ENCODE measurements around the gene PRR19.

- no peak for TF ChIP-seq POLR2A (IDR thresholded peaks at IDR 0.05)
- TF ChIP-seq, protein P1, sequence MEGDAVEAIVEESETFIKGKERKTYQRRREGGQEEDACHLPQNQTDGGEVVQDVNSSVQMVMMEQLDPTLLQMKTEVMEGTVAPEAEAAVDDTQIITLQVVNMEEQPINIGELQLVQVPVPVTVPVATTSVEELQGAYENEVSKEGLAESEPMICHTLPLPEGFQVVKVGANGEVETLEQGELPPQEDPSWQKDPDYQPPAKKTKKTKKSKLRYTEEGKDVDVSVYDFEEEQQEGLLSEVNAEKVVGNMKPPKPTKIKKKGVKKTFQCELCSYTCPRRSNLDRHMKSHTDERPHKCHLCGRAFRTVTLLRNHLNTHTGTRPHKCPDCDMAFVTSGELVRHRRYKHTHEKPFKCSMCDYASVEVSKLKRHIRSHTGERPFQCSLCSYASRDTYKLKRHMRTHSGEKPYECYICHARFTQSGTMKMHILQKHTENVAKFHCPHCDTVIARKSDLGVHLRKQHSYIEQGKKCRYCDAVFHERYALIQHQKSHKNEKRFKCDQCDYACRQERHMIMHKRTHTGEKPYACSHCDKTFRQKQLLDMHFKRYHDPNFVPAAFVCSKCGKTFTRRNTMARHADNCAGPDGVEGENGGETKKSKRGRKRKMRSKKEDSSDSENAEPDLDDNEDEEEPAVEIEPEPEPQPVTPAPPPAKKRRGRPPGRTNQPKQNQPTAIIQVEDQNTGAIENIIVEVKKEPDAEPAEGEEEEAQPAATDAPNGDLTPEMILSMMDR (IDR thresholded peaks at IDR 0.05), result no peak
Observed at GRCh38 chr19:42306646-42307045, 4.7 kb downstream of the PRR19 start.
